Activated naive CD8-positive, alpha-beta T cell treated with anti-CD3 and anti-CD28 coated beads for 36 hours (primary cell): Measurements from ENCODE around the gene CFAP97D1. TPM values are rescaled to one million over a fixed set of nuclear protein-coding genes. Genes with fewer than 3 reads are reported as not detected.

Experiments
- DNase-seq: peaks from one replicate; pipeline ENCODE4 v3.0.0; 2021
- H3K27ac Mint-ChIP-seq: one replicate; pipeline ENCODE4 v1.8.0; 2022; ENCODE audit warnings: mild to moderate bottlenecking, moderate library complexity, mixed read lengths
- H3K27me3 Mint-ChIP-seq: one replicate; pipeline ENCODE4 v1.8.0; 2022; ENCODE audit warnings: mild to moderate bottlenecking, mixed read lengths
- H3K36me3 Mint-ChIP-seq: one replicate; pipeline ENCODE4 v1.8.0; 2021; ENCODE audit warnings: mild to moderate bottlenecking, mixed read lengths
- H3K4me1 Mint-ChIP-seq: one replicate; pipeline ENCODE4 v1.8.0; 2021; ENCODE audit warnings: mixed read lengths
- H3K4me3 Mint-ChIP-seq: one replicate; pipeline ENCODE4 v1.8.0; 2022; ENCODE audit warnings: mild to moderate bottlenecking, moderate library complexity, mixed read lengths
- H3K9me3 Mint-ChIP-seq: one replicate; pipeline ENCODE4 v1.8.0; 2022; ENCODE audit warnings: mixed read lengths
- total RNA-seq, 2 experiments: library from RNA; stranded (reverse); gene quantifications; one replicate each; pipeline ENCODE4 v1.2.3, GENCODE V29; 2021

CFAP97D1 gene
- total RNA-seq, 2 experiments from 2014 or later, result not detected

DNA sequence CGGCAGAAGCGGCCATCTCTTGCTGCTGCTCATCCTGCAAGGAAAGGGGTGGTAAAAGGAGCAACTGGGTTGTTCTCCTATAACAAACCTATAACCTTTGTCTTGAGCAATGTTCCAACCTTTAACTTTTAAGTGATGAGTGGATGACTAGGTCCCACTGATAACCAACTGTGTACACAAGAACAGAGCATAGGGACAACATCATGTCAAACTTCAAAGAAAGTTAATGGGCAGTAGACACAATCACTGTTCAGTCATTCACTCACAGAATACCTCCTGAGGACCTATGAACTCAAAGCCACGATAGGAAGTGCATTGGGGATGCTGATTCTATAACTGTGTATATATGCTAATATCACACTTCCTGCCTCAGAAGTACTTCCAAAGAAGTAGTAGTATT, 21.6 kb downstream of the CFAP97D1 start:
- Mint-ChIP-seq H3K4me3 (no peak overlapping the region), H3K27ac (no peak overlapping the region), H3K9me3 (no peaks in the 10 kb centered on the region), H3K27me3 (peaks cover 39% of the 10 kb centered on the region), H3K36me3 (no peaks in the 10 kb centered on the region), H3K4me1 (peaks cover 5% of the 10 kb centered on the region)
- no peak for DNase-seq

DNA sequence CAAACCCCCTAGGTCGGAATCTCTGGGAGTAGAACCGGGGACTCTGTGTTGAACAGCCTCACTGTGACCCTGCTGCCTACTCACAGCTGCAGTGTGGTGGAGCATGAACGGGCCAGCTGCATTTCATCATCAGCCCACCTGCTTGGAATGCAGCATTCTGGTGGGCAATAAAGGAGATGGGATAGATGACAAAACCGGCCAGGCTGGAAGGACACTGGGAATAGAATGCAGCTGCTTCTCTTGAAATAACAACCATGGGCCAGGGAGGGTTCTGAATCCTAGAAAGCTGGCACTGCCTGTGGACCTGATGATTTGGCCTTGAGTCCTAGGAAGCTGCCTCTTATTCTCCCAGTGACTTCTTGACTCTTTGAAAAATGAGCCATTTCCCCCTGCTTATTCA, 23.5 kb downstream of the CFAP97D1 start:
- Mint-ChIP-seq H3K27ac (no peak overlapping the region), H3K9me3 (no peaks in the 10 kb centered on the region), H3K4me1 (peaks cover 5% of the 10 kb centered on the region), H3K27me3 (peaks cover 34% of the 10 kb centered on the region), H3K36me3 (no peaks in the 10 kb centered on the region), H3K4me3 (no peak overlapping the region)
- no peak for DNase-seq

DNA sequence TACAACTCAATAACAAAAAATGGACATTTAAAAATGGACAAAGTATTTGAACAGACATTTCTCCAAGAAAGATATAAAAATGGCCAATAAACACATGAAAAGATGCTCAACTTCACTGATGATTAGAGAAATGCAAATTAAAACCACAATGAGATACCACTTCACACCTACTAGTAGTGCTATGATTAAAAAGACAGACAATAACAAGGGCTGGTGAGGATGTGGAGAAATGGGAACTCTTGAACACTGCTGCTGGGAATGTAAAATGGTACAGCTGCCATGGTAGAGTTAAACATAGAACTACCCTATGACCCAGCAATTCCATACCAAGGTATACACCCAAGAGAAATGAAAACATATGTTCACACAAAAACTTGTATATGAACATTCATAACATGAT, 24.9 kb downstream of the CFAP97D1 start:
- no peaks in the 10 kb centered on the region for H3K36me3 Mint-ChIP-seq
- H3K4me3 Mint-ChIP-seq, result no peak overlapping the region
- H3K27ac Mint-ChIP-seq, result no peak overlapping the region
- H3K9me3 Mint-ChIP-seq, result no peaks in the 10 kb centered on the region
- DNase-seq, result no peak
- peaks cover 5% of the 10 kb centered on the region for H3K4me1 Mint-ChIP-seq
- peaks cover 31% of the 10 kb centered on the region for H3K27me3 Mint-ChIP-seq

DNA sequence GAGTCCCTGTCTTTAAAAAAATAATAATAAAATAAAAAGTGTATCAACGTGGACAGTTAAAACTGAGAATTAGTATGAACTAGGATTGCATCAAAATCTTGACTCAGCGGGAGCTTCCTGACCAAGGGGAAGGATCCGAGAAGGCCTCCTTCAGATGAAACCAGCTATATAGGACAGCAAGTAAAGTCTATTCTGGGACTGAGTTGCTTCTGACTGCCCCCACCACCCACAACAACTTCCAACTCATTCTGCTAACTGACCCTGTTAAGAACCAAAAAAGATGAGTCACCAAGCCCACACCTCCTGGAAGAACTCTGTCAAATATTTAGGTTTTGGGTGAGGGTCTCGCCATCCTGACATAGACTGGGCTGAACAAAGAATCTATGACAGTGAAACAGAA, 27.8 kb downstream of the CFAP97D1 start:
- no peak overlapping the region for H3K4me3 Mint-ChIP-seq
- DNase-seq, result no peak
- H3K9me3 Mint-ChIP-seq, result no peaks in the 10 kb centered on the region
- peaks cover 39% of the 10 kb centered on the region for H3K27me3 Mint-ChIP-seq
- H3K4me1 Mint-ChIP-seq, result peaks cover 5% of the 10 kb centered on the region
- H3K36me3 Mint-ChIP-seq, result no peaks in the 10 kb centered on the region
- H3K27ac Mint-ChIP-seq, result no peak overlapping the region

DNA sequence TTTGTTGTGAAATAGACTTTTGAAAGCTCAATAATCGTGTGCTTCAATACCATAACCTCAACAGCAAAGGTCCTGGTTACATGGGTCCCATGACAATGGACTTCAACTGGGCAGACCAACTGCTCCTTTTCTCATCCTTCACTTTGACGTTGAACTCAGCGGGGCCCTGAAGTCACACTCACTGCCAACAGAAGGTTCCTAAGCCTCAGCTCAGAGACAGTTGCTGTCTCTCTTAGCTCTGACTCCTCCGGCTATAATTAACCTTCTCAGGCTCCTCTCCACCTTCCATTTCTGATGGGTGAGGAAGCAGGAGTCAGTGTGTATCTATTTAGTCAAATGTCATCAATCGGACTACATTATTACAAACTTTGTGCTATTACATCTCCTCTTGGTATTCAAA, 28.9 kb downstream of the CFAP97D1 start:
- Mint-ChIP-seq H3K27me3 (peaks cover 30% of the 10 kb centered on the region), H3K4me1 (peaks cover 5% of the 10 kb centered on the region), H3K27ac (no peak overlapping the region), H3K36me3 (no peaks in the 10 kb centered on the region), H3K9me3 (no peaks in the 10 kb centered on the region), H3K4me3 (no peak overlapping the region)
- DNase-seq, result no peak

DNA sequence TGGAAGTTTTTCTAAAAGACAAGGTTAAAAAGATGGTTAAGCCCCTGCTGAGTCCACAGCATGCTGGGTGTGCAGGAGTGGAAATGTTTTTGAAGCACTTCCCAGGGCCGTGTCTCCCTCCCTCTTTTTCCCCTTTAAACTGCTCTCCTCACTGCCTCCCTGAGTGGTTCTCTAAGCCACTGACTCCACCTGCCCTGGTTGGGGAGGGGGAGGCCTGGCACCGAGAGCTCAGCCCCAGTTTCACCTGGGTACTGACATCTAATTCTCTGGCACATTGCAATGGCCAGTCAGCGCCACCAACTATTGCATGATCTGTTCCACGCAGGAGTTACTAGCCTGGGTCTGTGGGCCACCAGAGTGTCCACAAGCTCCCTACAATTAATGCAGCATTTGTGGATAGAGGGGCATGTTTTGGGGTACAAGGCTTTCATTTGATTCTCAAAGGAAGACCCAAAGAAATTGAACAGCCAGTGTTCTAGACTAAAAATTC, 30.0 kb downstream of the CFAP97D1 start:
- Mint-ChIP-seq H3K4me3 (no peak overlapping the region), H3K9me3 (no peaks in the 10 kb centered on the region), H3K4me1 (no peaks in the 10 kb centered on the region), H3K27me3 (peaks cover 20% of the 10 kb centered on the region), H3K27ac (no peak overlapping the region), H3K36me3 (no peaks in the 10 kb centered on the region)
- DNase-seq, result no peak

DNA sequence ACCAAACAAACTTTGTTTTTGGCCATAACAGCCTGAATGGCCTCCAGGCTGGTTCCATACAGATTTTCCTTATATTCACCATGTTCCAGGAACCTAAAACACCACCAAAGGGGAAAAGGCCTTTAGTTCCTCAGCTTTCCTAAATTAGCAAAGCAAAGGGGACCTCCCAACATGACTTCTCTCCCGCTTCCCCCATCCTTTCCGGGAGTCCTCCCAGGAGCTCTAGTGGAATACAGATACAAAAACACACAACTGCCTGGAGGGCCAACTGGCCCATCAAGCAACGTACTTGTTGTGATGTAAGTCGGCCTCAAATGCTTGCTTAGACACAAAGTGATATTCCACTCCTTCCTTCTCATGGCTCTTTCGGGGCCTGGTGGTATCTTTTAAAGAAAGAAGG, 30.6 kb downstream of the CFAP97D1 start:
- H3K27me3 Mint-ChIP-seq, result peaks cover 14% of the 10 kb centered on the region
- H3K4me1 Mint-ChIP-seq, result no peaks in the 10 kb centered on the region
- no peaks in the 10 kb centered on the region for H3K9me3 Mint-ChIP-seq
- H3K27ac Mint-ChIP-seq, result no peak overlapping the region
- H3K36me3 Mint-ChIP-seq, result no peaks in the 10 kb centered on the region
- no peak for DNase-seq
- no peak overlapping the region for H3K4me3 Mint-ChIP-seq

DNA sequence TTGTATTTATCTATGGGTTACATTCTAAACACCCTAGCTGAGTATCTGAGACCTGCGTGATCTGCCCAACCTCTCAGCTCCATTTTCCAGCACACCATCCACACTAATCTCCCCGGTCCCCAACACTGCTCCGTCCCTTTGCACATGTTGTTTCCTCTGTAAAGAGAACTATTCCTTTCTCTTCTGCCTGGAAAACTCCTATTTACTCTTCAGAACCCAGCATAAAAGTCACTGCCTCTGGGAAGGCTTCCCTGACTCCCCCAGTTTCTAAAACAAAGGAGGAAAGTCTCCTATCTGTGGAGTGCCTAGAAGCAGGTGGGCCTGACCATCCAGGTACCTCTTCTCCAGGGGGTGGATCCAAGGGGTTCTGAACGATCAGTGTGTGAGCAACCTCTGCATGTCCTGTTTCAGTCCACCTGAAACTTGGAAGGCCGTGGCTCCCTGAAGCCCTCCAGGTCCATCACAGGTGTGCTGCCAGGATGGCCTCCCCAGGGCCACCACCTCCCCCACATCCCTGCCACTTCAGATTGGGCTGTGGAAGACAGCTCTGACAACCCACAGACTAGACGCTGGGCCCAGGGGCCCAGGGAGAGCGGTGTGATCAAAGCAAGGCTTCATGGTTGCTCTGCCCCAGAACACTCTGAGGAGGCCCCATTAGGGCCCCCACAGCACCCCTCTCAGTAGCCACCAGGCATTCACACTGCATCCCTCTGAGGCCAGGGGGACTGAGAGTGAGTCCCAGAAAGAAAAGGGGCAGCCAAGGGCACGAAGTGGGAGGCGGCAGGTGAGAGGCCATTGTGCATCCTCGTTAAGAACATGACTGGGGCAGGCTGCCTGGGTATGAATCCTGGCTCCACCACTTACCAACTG, 32.4 kb downstream of the CFAP97D1 start:
- Mint-ChIP-seq H3K4me3 (no peak overlapping the region), H3K9me3 (no peaks in the 10 kb centered on the region), H3K27me3 (peaks cover 14% of the 10 kb centered on the region), H3K4me1 (no peaks in the 10 kb centered on the region), H3K27ac (no peak overlapping the region), H3K36me3 (no peaks in the 10 kb centered on the region)
- no peak for DNase-seq

DNA sequence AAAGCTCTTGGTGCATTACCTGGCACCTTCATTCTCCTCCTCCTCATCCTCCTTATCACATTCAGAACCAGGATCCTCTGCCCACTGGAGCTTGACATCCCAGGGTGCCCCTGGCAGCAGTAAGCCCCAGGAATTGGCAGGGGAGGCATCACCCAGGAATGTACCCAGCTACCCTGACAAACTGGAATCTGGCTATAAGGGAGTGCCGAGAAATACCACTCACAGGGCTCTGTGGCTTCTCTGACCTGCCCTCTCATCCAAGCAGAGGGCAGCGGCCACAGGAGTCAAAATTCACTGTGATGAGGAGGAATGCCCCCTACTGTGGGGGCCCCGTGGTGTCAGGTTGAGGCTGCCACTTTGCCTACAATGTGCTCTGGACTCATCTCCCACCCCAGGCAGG, 33.2 kb downstream of the CFAP97D1 start:
- no peaks in the 10 kb centered on the region for H3K36me3 Mint-ChIP-seq
- H3K27me3 Mint-ChIP-seq, result peaks cover 14% of the 10 kb centered on the region
- no peaks in the 10 kb centered on the region for H3K4me1 Mint-ChIP-seq
- H3K9me3 Mint-ChIP-seq, result no peaks in the 10 kb centered on the region
- no peak overlapping the region for H3K4me3 Mint-ChIP-seq
- H3K27ac Mint-ChIP-seq, result no peak overlapping the region
- no peak for DNase-seq

DNA sequence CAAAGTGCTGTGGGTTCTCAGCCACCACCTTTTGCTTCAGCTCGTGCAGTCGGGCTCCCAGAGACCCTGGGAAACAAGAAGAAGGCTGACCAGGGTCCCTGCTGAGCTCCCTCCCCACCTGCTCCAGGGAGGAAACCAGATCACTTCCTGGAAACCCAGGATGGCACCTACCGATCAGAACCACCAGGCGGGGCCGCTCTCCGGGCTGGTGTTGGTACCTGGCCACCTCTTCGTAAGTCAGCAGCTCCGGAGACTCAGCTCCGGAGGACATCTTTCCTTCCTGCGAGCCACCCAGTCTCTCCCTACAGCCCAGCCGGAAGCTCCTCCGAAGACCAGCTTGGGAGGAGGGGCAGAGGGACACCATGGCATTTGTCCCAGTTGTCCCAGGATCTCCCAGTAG, 33.8 kb downstream of the CFAP97D1 start:
- Mint-ChIP-seq H3K27me3 (peaks cover 14% of the 10 kb centered on the region), H3K4me1 (no peaks in the 10 kb centered on the region), H3K4me3 (no peak overlapping the region), H3K36me3 (no peaks in the 10 kb centered on the region), H3K9me3 (no peaks in the 10 kb centered on the region), H3K27ac (no peak overlapping the region)
- DNase-seq, result no peak

DNA sequence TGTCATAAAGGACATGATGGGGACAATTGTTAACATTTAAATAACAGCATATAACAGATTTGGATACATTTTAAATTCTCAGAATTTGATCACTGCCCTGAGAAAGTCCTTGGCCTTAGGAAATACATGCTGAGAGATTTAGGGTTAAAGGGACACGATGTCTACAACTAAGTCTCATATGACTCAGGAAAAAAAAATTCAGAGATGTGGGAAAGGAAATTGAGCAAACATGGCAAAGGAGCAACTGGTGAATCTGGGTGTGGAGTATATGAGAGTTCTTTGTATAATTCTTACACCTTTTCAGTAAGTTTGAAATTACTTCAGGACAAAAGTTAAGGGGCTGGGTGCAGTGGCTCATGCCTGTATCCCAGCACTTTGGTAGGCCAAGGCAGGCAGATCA, 34.5 kb downstream of the CFAP97D1 start:
- no peaks in the 10 kb centered on the region for H3K9me3 Mint-ChIP-seq
- no peak overlapping the region for H3K4me3 Mint-ChIP-seq
- no peaks in the 10 kb centered on the region for H3K4me1 Mint-ChIP-seq
- H3K27me3 Mint-ChIP-seq, result peaks cover 9% of the 10 kb centered on the region
- no peak overlapping the region for H3K27ac Mint-ChIP-seq
- no peaks in the 10 kb centered on the region for H3K36me3 Mint-ChIP-seq
- no peak for DNase-seq

DNA sequence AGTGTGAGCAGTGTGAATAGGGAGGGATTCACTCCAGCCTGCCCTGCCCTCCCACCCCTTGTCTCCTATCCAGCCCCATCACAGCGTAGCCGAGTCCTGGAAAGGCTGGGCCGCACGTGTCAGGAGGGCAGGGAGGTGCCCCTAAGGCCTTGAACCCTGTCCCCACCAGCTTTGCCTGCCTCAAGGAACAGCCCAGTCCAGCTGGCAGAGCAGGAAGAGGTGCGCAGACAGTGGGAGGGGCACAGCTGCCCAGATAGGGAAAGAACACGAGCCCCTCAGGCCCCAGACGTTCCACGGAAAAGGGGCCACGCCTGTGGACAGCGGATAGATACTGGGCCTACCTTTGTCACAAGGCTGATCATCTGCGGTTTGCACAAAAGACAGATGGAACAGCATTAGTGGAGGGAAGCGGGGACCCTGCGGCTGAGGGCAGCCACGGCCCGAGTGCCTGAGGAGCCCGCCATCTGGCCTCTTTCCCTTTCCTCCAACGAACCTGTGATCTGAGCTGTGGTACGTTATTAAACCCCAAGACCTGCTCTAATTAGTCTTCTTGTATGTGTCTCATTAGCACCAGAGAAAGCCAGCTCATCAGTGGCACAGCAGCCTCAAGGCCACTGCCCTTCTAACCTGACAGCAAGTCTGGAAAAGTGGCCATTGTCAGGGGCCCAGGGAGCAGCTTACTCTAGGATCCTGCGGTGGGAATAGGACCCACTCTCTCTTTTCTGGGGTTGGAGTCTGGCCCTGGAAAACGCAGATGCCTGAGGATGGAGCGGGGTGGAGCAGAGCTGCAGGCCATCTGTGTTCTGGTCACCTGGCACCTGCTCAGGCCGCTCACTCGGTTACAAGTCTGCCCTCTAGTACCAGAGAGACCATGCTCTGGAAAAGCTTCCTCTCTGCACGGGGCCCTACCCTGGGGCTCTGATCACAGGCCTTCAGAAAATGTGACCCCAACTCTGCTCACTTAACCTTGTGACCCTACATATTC, 36.4 kb downstream of the CFAP97D1 start:
- DNase-seq, result no peak
- no peak overlapping the region for H3K27ac Mint-ChIP-seq
- H3K4me3 Mint-ChIP-seq, result no peak overlapping the region
- H3K36me3 Mint-ChIP-seq, result no peaks in the 10 kb centered on the region
- no peaks in the 10 kb centered on the region for H3K9me3 Mint-ChIP-seq
- peaks cover 1% of the 10 kb centered on the region for H3K27me3 Mint-ChIP-seq
- no peaks in the 10 kb centered on the region for H3K4me1 Mint-ChIP-seq

DNA sequence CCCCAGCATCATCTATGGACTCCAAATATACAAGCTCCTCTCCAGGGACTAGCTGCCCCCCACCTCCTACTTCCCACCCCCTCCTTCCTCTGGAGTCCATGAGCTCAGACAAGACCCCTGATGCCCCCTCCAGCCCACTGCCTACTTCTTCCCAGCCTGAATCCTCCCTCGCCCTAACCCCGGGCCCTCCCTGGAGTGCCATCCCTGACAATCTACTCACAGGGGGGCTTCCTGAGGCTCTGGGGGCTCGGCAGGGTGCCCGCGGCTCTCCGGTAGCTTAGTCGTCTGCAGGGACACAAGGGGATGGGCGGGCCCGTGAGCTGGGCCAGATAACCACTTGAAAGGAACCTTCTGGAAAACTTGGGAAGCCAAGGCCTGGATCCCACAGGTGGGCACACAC, 37.6 kb downstream of the CFAP97D1 start:
- DNase-seq, result no peak
- Mint-ChIP-seq H3K4me1 (no peaks in the 10 kb centered on the region), H3K27me3 (no peaks in the 10 kb centered on the region), H3K9me3 (no peaks in the 10 kb centered on the region), H3K4me3 (no peak overlapping the region), H3K27ac (no peak overlapping the region), H3K36me3 (no peaks in the 10 kb centered on the region)

DNA sequence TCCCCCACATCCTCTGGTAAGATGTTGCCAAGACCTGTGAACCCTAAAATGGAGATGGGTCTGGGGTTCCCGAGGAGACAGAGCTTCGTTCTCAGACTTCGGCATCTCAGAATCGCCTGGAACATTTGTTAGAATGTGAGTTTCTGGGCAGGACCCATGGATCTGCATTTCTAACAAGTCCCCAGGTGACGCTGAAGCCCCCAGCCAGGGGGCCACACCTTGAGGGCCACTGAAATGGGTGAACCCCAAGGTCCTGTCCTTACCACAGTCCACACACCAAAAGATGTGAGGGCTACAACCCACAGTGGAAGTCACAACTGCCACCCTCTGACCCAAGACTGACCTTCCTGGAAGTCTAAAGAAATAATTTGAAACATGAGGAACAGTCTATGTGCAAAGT, 38.7 kb downstream of the CFAP97D1 start:
- no peaks in the 10 kb centered on the region for H3K4me1 Mint-ChIP-seq
- no peaks in the 10 kb centered on the region for H3K36me3 Mint-ChIP-seq

DNA sequence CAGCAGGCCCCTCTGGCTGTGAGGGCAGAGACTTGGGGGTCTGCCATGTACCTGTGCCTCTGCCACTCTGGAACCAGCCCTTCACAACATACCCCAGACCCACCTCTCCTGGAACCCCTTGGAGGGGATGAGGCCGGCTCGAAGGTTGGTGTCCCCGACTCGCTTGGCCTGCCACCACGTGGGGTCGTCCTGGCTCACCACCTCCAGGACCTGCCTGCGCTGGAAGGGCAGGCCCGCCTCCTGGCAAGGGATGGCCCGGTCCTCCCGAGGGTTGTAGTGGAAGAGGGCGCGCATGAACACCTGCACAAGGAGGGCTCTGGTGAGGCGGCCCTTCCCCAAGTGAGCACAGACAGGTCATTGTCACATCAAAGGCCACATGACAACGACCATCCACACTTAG, 40.5 kb downstream of the CFAP97D1 start:
- H3K4me1 Mint-ChIP-seq, result no peaks in the 10 kb centered on the region
- H3K27me3 Mint-ChIP-seq, result no peaks in the 10 kb centered on the region
- DNase-seq, result no peak
- no peaks in the 10 kb centered on the region for H3K9me3 Mint-ChIP-seq
- H3K27ac Mint-ChIP-seq, result no peak overlapping the region
- H3K36me3 Mint-ChIP-seq, result no peaks in the 10 kb centered on the region
- no peak overlapping the region for H3K4me3 Mint-ChIP-seq

More for the DNA sequence above, 38.7 kb downstream of the CFAP97D1 start:
- H3K27me3 Mint-ChIP-seq, result no peaks in the 10 kb centered on the region
- no peak overlapping the region for H3K27ac Mint-ChIP-seq
- DNase-seq, result no peak
- no peaks in the 10 kb centered on the region for H3K9me3 Mint-ChIP-seq
- no peak overlapping the region for H3K4me3 Mint-ChIP-seq
